Natural killer cell (primary cell): ENCODE results near the gene HERPUD2. TPM values are rescaled to one million over a fixed set of nuclear protein-coding genes. Genes with fewer than 3 reads are reported as not detected.
"Not testable (repeated sequence)": the region's sequence is repeated elsewhere in the genome, so short reads cannot be mapped to it uniquely, and the experiment has no call there.

Experiments
- ATAC-seq, 3 donors: fragments of 150-1000 bp in 2 of 3; fragments of 200-7000 bp in 1 of 3; cut with Tn5 transposase; 1 replicate in 1 of 3; 2 replicates in 2 of 3; pipeline ENCODE4 v1.10.0; 2021; ENCODE audit warnings: mild to moderate bottlenecking in 2 of 3, moderate library complexity in 2 of 3
- DNase-seq, 2 donors: peaks; one replicate each; pipeline versions ENCODE4 v3.0.0 to v3.0.0-alpha.2; 2013 to 2021; ENCODE audit warnings: mixed read lengths in 1 of 2
- H3K27ac ChIP-seq: one replicate; pipeline ENCODE4 v1.5.1; 2013; ENCODE audit warnings: mild to moderate bottlenecking, low read length
- H3K27me3 ChIP-seq: one replicate; pipeline ENCODE4 v1.6.1; 2013; ENCODE audit warnings: low read length; ENCODE audit not compliant: control insufficient read depth, insufficient read depth
- H3K36me3 ChIP-seq: one replicate; pipeline ENCODE4 v1.6.1; 2013; ENCODE audit warnings: low read length; ENCODE audit not compliant: control insufficient read depth, insufficient read depth
- H3K4me1 ChIP-seq: one replicate; pipeline ENCODE4 v1.6.1; 2013; ENCODE audit warnings: low read length; ENCODE audit not compliant: control insufficient read depth, insufficient read depth
- H3K4me3 ChIP-seq: one replicate; pipeline ENCODE4 v1.5.1; 2013; ENCODE audit warnings: low read length
- H3K9me3 ChIP-seq: one replicate; pipeline ENCODE4 v1.6.1; 2013; ENCODE audit warnings: low read length; ENCODE audit not compliant: control insufficient read depth, insufficient read depth
- H3K27ac Mint-ChIP-seq, 2 donors: one replicate each; pipeline ENCODE4 v1.8.0; 2022; ENCODE audit warnings: mild to moderate bottlenecking in 2 of 2, mixed read lengths in 2 of 2, moderate library complexity in 1 of 2
- H3K27me3 Mint-ChIP-seq, 2 donors: one replicate each; pipeline ENCODE4 v1.8.0; 2022; ENCODE audit warnings: low read depth in 2 of 2, mixed read lengths in 2 of 2
- H3K36me3 Mint-ChIP-seq: one replicate; pipeline ENCODE4 v1.8.0; 2022; ENCODE audit warnings: mixed read lengths
- H3K4me1 Mint-ChIP-seq, 2 donors: one replicate each; pipeline ENCODE4 v1.8.0; 2022; ENCODE audit warnings: mixed read lengths in 2 of 2
- H3K4me3 Mint-ChIP-seq: one replicate; pipeline ENCODE4 v1.8.0; 2022; ENCODE audit warnings: mild to moderate bottlenecking, moderate library complexity, mixed read lengths
- H3K9me3 Mint-ChIP-seq, 2 donors: one replicate each; pipeline ENCODE4 v1.8.0; 2022; ENCODE audit warnings: mixed read lengths in 2 of 2
- CTCF ChIP-seq: fragments of 200-600 bp; IDR thresholded peaks from one replicate; pipeline ENCODE4 v1.8.0; 2022; ENCODE audit warnings: antibody characterized with exemption
- WGBS: methylation state at CpG from one replicate; pipeline ENCODE4 v1.1.7; 2013; ENCODE audit warnings: missing lambda C conversion rate; ENCODE audit not compliant: insufficient coverage; 5-methylcytosine and 5-hydroxymethylcytosine counted together
- intact Hi-C: fragments of 100-400 bp; cut with micrococcal nuclease; formaldehyde crosslinking; loops from one replicate; pipeline ENCODE4 v1.14.2; 2022
- total RNA-seq, 4 donors: library from RNA; stranded (reverse); fragments of 120-200 nt in 1 of 4; gene quantifications; one replicate each; pipeline versions ENCODE4 v1.2.3 to v1.2.4, GENCODE V29; 2013 to 2022

The HERPUD2 gene
- total RNA-seq, 3 donors from 2014 or later (not counting 1 experiment from before 2014, with no cell fraction given), result 103 to 112 (median 111) TPM

GRCh38 chr7:35701287-35701900, 6.5 kb upstream of the HERPUD2 start:
- Histone ChIP-seq H3K27me3 (no peaks in the 10 kb centered on the region), H3K4me3 (no peak overlapping the region), H3K4me1 (peaks cover 4% of the 10 kb centered on the region), H3K27ac (no peak overlapping the region), H3K9me3 (no peaks in the 10 kb centered on the region), H3K36me3 (no peaks in the 10 kb centered on the region)
- no peaks in the 10 kb centered on the region for H3K9me3 Mint-ChIP-seq
- TF ChIP-seq CTCF, result no peak
- H3K27ac Mint-ChIP-seq, result no peak overlapping the region
- peaks cover 8 to 9% of the 10 kb centered on the region in 2 donors for H3K4me1 Mint-ChIP-seq
- no peaks in the 10 kb centered on the region for H3K36me3 Mint-ChIP-seq
- no peaks in the 10 kb centered on the region for H3K27me3 Mint-ChIP-seq
- intact Hi-C loops, result no loop called here
- no peak overlapping the region for H3K4me3 Mint-ChIP-seq
- WGBS, result 96% methylated on average over 1 of the region's 1 CpG
- DNase-seq, result no peak
- no peak for ATAC-seq

GRCh38 chr7:35700865-35701264, 5.9 kb upstream of the HERPUD2 start:
- H3K9me3 Mint-ChIP-seq, result no peaks in the 10 kb centered on the region

GRCh38 chr7:35700333-35700732, 5.4 kb upstream of the HERPUD2 start:
- H3K27me3 Mint-ChIP-seq, result no peaks in the 10 kb centered on the region
- Histone ChIP-seq H3K4me1 (peaks cover 15% of the 10 kb centered on the region), H3K27ac (no peak overlapping the region), H3K9me3 (no peaks in the 10 kb centered on the region), H3K4me3 (no peak overlapping the region), H3K36me3 (no peaks in the 10 kb centered on the region), H3K27me3 (no peaks in the 10 kb centered on the region)
- intact Hi-C loops, result no loop called here
- ATAC-seq (no peak), DNase-seq (no peak)
- H3K9me3 Mint-ChIP-seq, result no peaks in the 10 kb centered on the region
- TF ChIP-seq CTCF, result no peak
- H3K36me3 Mint-ChIP-seq, result no peaks in the 10 kb centered on the region
- no peak overlapping the region for H3K4me3 Mint-ChIP-seq
- H3K27ac Mint-ChIP-seq, result no peak overlapping the region
- peaks cover 19 to 20% of the 10 kb centered on the region in 2 donors for H3K4me1 Mint-ChIP-seq

More at GRCh38 chr7:35700865-35701264, 5.9 kb upstream of the HERPUD2 start:
- H3K27ac ChIP-seq, result no peak overlapping the region
- no peaks in the 10 kb centered on the region for H3K9me3 ChIP-seq
- no peaks in the 10 kb centered on the region for H3K27me3 Mint-ChIP-seq
- no peak overlapping the region for H3K4me3 ChIP-seq
- DNase-seq (no peak), ATAC-seq (no peak)
- intact Hi-C loops, result no loop called here
- no peak overlapping the region for H3K27ac Mint-ChIP-seq
- H3K4me1 ChIP-seq, result peaks cover 10% of the 10 kb centered on the region
- no peaks in the 10 kb centered on the region for H3K36me3 Mint-ChIP-seq
- no peak for TF ChIP-seq CTCF
- no peak overlapping the region for H3K4me3 Mint-ChIP-seq
- WGBS, result no CpG with 5 or more reads among the region's 2 CpGs
- H3K27me3 ChIP-seq, result no peaks in the 10 kb centered on the region
- no peaks in the 10 kb centered on the region for H3K36me3 ChIP-seq
- H3K4me1 Mint-ChIP-seq, result peaks cover 13 to 14% of the 10 kb centered on the region in 2 donors

- Histone ChIP-seq H3K27me3 (no peaks in the 10 kb centered on the region), H3K9me3 (no peaks in the 10 kb centered on the region), H3K27ac (no peak overlapping the region), H3K36me3 (no peaks in the 10 kb centered on the region), H3K4me3 (no peak overlapping the region), H3K4me1 (peaks cover 17% of the 10 kb centered on the region)
- 91% methylated on average over 1 of the region's 2 CpGs for WGBS
- Mint-ChIP-seq H3K4me3 (no peak overlapping the region), H3K9me3 (no peaks in the 10 kb centered on the region), H3K36me3 (no peaks in the 10 kb centered on the region), H3K27ac (no peak overlapping the region), H3K27me3 (no peaks in the 10 kb centered on the region), H3K4me1 (peaks cover 21 to 24% of the 10 kb centered on the region in 2 donors)
- ATAC-seq (no peak), DNase-seq (no peak)
- TF ChIP-seq CTCF, result no peak
- intact Hi-C loops, result no loop called here
Observed at GRCh38 chr7:35699796-35700305, 4.9 kb upstream of the HERPUD2 start.

GRCh38 chr7:35698382-35698781, 3.4 kb upstream of the HERPUD2 start:
- 100% methylated on average over 3 of the region's 3 CpGs for WGBS
- ATAC-seq, H3K36me3 ChIP-seq, H3K27ac ChIP-seq, H3K27me3 ChIP-seq, H3K4me3 Mint-ChIP-seq, H3K27ac Mint-ChIP-seq, H3K27me3 Mint-ChIP-seq, H3K9me3 Mint-ChIP-seq, DNase-seq, H3K9me3 ChIP-seq, H3K4me3 ChIP-seq, intact Hi-C loops, H3K36me3 Mint-ChIP-seq: not testable (repeated sequence)
- H3K4me1 Mint-ChIP-seq, result peaks cover 31 to 36% of the 10 kb centered on the region in 2 donors
- H3K4me1 ChIP-seq, result peaks cover 24% of the 10 kb centered on the region
